ENCODE results near the gene EVA1B.

Gene EVA1B

GRCh38 chr1:36346741-36347370, 23.4 kb upstream of the EVA1B start:
- no peak for DNase-seq (ENCODE audit: low read depth in 1 of 2, low spot score in 1 of 2)

GRCh38 chr1:36345353-36345752, 21.9 kb upstream of the EVA1B start:
- DNase-seq (ENCODE audit: low read depth in 1 of 2, low spot score in 1 of 2): no peak

DNA sequence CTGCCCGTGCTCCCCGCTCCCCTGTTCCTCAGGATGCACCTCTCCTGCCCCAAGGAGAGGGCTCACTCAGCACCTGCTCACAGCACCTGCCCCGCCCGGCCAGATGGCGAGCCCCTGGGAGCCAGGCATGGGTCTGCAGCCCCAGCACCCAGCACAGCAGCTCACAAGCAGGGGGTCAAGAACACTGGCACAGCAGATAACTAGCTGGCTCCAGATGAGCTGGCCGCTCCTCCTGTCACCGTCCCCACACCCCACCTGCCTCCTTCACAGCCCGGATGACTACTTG, 20.9 kb upstream of the EVA1B start:
- DNase-seq (ENCODE audit: low read depth in 1 of 2, low spot score in 1 of 2): no peak

- no peak for DNase-seq (ENCODE audit: low read depth in 1 of 2, low spot score in 1 of 2)
Measured at GRCh38 chr1:36343651-36344394, 20.4 kb upstream of the EVA1B start.

- DNase-seq (ENCODE audit: low read depth in 1 of 2, low spot score in 1 of 2): peak in 1 of 2 donors; percentile 32
Measured at GRCh38 chr1:36342426-36343185, 19.2 kb upstream of the EVA1B start.

- no peak for DNase-seq (ENCODE audit: low read depth in 1 of 2, low spot score in 1 of 2)
Measured at GRCh38 chr1:36341626-36342320, 18.3 kb upstream of the EVA1B start.

DNA sequence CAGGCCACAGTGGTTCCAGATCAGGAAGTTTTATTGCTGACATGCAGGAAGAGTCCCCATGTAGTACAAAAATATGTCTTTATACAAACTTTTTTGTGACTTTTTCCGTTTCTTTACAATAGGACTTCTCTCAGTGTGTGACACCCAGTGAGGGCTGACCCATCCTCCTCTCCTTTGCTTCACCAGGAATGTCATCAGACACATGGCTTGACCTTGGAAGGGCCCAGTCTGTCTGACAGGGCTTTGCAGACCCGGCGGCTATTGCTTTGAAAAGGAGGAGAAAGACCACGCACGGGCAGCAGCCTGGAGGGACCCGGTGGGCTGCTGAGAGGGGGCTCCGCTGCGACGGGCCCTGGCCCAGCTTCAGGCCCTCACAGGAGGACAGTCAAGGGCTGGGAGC, 16.2 kb upstream of the EVA1B start:
- DNase-seq (ENCODE audit: low read depth in 1 of 2, low spot score in 1 of 2): no peak

DNA sequence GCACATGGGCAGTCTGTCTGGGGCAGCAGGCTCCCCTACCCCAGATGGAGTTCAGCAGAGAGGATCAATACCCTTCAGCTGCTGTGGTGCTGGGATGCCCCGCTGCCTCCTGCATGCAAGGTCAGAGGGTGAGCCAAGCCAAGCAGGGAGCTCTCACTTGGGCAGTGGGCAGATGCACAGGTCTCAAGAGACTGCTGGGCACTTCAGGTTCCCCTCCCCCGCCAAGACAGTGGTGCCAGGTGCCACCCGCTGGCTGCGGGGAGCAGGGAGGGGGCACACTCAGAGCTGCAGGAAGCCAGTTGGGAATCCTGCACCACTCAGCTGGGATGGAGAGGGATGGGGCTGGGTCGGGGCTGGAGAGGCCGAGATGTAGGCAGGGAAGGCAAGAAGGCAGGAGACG, 15.8 kb upstream of the EVA1B start:
- no peak for DNase-seq (ENCODE audit: low read depth in 1 of 2, low spot score in 1 of 2)

- DNase-seq (ENCODE audit: low read depth in 1 of 2, low spot score in 1 of 2): no peak
Measured at GRCh38 chr1:36337830-36338229, 14.4 kb upstream of the EVA1B start.

- DNase-seq (ENCODE audit: low read depth in 1 of 2, low spot score in 1 of 2): no peak
Measured at GRCh38 chr1:36330940-36331339, 7.5 kb upstream of the EVA1B start.

DNA sequence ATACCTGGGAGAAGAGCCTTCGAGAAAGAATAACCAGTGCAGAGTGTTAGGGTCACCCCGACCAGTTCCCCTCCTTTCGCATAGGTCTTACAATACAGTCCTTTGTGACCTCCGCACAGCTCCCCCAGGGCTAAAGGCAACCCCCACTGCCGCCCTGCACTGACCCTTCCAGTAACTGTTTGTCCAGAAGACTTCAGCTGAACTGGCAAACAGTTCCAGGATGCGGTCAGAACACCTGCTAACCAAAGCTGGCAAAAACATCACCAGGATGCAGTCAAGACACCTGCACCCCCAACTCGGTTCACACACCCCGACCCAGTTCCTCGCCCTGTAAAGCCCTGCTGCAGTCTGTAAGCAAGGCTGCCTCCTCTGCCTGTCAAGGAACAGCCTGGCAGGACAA, 6.4 kb upstream of the EVA1B start:
- DNase-seq (ENCODE audit: low read depth in 1 of 2, low spot score in 1 of 2): no peak

GRCh38 chr1:36328713-36329112, 5.3 kb upstream of the EVA1B start:
- no peak for DNase-seq (ENCODE audit: low read depth in 1 of 2, low spot score in 1 of 2)

DNA sequence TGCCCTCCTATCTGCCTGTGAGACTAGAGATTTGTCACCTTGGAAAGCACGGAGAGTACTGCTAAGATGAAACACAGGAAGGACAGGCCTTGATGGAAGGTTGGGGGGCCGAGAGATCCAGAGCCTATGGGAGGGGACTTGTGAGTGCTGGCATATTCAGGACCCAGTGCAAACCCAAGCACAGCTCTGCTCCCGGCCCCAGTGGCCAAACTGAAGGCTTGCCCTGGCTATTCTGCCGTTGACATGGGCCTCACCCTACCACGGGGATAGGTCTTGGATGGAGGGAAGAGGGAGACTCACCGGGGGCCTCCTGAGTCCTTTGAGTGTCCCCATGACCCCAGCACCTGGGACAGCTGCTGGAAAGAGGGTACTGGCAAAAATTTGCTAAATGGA, 4.6 kb upstream of the EVA1B start:
- no peak for DNase-seq (ENCODE audit: low read depth in 1 of 2, low spot score in 1 of 2)

- no peak for DNase-seq (ENCODE audit: low read depth in 1 of 2, low spot score in 1 of 2)
Measured at GRCh38 chr1:36327421-36328087, 4.1 kb upstream of the EVA1B start.

DNA sequence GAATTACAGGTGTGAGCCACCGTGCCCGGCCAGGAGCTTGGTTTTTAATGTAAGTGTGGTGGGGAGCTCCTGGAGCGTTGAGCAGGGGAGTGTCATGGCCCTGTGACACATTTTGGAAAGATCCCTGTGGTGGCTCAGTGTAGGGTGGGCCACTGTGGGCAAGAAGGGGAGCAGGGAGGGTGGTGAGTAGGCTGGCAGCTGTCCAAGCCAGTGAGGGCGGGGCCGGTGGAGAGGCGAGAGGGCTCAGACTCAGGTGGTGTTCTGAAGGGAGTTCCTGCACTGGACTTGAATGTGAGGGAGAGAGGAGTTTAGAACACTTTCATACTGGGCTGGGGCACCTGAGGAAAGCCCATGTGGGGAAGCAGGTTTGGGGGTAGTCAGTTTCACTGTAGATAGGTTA, 3.1 kb upstream of the EVA1B start:
- DNase-seq (ENCODE audit: low read depth in 1 of 2, low spot score in 1 of 2): no peak

DNA sequence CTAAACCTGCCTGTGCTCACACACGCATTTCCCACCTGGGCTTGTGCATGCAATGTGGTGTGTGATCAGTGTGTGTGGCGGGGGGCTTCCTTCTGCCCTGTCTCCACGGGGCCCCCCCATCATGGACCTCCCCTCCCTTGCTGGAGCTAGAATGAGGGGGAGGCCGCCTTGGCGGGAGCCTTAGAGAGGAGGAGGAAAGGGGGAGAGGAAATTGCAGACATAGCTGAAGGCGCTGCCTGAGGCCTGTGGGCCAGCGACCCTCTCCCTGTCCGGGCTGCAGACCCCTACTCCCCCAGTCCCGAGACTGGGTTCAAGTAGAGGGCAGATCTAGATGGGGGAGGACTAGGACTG, 883 bp upstream of the EVA1B start:
- DNase-seq (ENCODE audit: low read depth in 1 of 2, low spot score in 1 of 2): no peak

DNA sequence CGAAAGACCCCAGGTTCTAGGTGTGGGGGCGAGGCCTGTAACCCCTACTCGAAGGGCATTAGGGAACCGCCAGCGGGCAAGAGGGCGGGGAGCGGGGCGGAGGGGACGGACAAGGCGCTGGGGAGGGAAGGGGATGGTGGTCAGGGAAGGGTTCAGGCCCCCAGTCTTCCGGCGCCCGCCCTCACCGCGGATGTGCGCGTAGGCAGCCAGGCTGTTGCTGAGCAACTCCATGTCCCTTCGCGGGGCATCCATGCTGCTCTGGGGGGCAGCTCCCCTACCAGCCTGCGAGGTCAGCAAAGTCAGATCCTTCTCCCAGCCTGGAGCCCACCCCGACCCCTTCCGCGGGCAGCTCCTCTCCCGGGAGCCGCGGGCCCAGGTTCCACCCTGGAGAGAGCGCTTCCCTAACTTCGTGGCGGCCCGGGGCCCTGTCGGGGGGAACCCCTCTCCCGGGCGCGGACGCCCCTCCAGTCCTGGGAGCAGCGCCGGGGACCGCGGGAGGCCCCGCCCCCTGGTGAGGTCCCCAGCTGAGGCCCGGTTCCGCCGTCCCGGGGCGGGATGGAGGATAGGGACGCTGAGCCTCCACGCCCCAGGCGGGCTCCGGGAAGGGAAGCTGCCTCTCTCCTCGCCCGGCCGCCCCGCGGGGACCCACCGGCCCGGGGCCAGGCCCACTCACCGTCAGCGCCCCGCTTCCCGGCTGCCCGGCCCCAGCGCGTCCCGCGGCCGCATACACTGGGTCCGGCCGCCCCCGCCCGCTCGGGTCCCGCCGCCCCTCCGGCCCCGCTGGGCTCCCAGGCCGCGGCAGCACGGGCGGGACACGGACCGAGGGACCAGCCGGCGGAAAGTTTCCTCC, 434 bp downstream of the EVA1B start:
- no peak for DNase-seq (ENCODE audit: low read depth in 1 of 2, low spot score in 1 of 2)

GRCh38 chr1:36322041-36322785, 1.2 kb downstream of the EVA1B start:
- no peak for DNase-seq (ENCODE audit: low read depth in 1 of 2, low spot score in 1 of 2)

DNA sequence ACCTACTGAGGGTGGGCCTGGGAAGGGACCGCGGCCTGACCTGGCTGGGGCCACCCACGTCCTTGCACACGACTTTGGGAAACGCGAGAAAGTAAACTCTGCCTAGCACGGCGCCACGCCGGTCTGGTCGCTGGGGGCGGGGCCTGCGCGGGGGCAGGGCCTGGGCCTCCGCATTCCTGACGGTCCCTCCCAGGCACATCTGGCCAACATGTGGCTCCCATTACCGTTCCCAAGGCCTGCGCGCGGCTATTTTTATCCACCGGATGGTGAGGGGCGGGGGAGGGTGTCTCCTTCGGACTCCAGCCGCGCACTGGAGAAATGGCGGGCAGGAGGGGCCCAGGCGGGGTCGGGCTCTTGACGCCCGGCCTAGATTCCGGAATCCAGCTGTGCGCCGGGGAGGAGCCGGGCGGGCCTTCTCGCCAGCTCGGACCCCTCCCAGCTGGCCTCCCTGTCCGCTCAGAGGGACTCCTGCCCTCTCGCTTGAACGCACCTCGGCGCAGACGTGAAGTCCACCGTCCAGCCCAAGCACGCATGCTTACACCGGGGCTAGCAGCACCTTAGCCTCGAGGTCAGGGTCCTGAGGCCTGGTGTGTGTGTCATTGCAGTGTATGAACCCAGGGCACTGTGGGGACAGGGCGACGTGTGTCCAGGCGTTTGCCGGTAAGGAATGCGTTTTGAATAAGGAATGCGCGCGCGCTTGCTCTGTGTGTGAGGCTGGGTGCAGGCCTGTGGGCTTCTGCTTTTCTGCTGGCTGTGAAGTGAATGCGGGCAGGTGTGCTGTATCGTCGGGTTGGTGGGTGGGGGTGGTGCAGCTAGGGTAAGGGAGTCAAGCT, 2.1 kb downstream of the EVA1B start:
- DNase-seq (ENCODE audit: low read depth in 1 of 2, low spot score in 1 of 2): no peak
